ENCODE results near the gene CDR2. TPM values are rescaled to one million over a fixed set of nuclear protein-coding genes. Genes with fewer than 3 reads are reported as not detected.
"Not testable (repeated sequence)": the region's sequence is repeated elsewhere in the genome, so short reads cannot be mapped to it uniquely, and the experiment has no call there.

CDR2 gene
- total and polyA plus RNA-seq, 11 donors, result 3.7 to 12.4 (median 6.0) TPM

GRCh38 chr16:22370038-22370820 lies 4.2 kb downstream of the CDR2 start:
- H3K27me3 ChIP-seq, result no peaks in the 10 kb centered on the region

GRCh38 chr16:22369221-22369811 lies 5.1 kb downstream of the CDR2 start:
- 48 to 60% (median 53%) methylated on average over 3 of the region's 3 CpGs for WGBS, 4 donors

More at GRCh38 chr16:22370038-22370820, 4.2 kb downstream of the CDR2 start:
- no peaks in the 10 kb centered on the region for H3K9me3 ChIP-seq
- H3K27ac ChIP-seq, result peak overlapping the region in 10 of 12 donors; percentile 7 to 91 (median 60)
- H3K36me3 ChIP-seq, result peaks cover 0 to 7% (median 0%) of the 10 kb centered on the region in 9 donors
- 55 to 73% (median 59%) methylated on average over 2 of the region's 2 CpGs for WGBS, 4 donors
- no peak overlapping the region for H3K4me3 ChIP-seq
- intact Hi-C loops (cut with DNase I), result loop anchor here in 6 of 10 donors (5.0 to 10.0 kb wide), 5 partner anchors 48 to 178 kb away; no protein-coding TSS in a partner anchor
- no peak for ATAC-seq
- TF ChIP-seq CTCF (IDR thresholded peaks at IDR 0.05) (no peak), POLR2A (IDR thresholded peaks at IDR 0.05) (no peak)
- H3K4me1 ChIP-seq, result peaks cover 0 to 63% (median 31%) of the 10 kb centered on the region in 12 donors
- DNase-seq, result no peak

DNA sequence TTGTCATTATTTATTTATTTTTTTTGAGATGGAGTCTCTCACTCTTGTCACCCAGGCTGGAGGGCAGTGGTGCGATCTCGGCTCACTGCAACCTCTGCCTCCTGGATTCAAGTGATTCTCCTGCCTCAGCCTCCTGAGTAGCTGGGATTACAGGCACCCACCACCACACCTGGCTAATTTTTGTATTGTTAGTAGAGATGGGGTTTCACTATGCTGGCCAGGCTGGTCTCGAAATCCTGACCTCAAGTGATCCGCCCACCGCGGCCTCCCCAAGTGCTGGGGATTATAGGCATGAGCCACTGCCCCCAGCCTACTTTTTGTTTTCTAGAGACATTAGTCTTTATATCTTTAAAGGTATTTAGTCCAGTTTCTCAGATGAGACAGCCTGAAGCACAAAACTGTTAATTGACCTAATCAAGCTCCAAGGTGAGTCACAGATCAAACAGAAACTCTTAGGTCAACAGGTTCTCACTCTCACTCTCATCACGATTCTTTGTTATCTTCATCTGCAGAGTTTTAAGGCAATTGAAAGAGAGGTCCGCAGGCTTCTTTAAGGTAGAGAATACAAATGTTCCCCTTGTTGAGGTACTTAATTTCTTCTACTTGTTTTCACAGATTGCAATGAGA lies 6.1 kb downstream of the CDR2 start:
- H3K4me3 ChIP-seq; intact Hi-C loops (cut with DNase I); ATAC-seq; H3K27me3 ChIP-seq; DNase-seq; H3K9me3 ChIP-seq: not testable (repeated sequence)
- Histone ChIP-seq H3K36me3 (peaks cover 0 to 26% (median 17%) of the 10 kb centered on the region in 9 donors), H3K27ac (peak overlapping the region in 3 of 12 donors; percentile 61 to 91 (median 72)), H3K4me1 (peaks cover 0 to 58% (median 28%) of the 10 kb centered on the region in 12 donors)
- WGBS, 4 donors, result 95 to 96% (median 96%) methylated on average over 8 of the region's 8 CpGs

More at GRCh38 chr16:22369221-22369811, 5.1 kb downstream of the CDR2 start:
- intact Hi-C loops (cut with DNase I), result no loop called here
- Histone ChIP-seq H3K4me3 (no peak overlapping the region), H3K4me1 (peaks cover 0 to 60% (median 28%) of the 10 kb centered on the region in 12 donors), H3K27me3 (no peaks in the 10 kb centered on the region), H3K36me3 (peaks cover 0 to 16% (median 7%) of the 10 kb centered on the region in 9 donors), H3K9me3 (no peaks in the 10 kb centered on the region), H3K27ac (peak overlapping the region in 10 of 12 donors; percentile 9 to 91 (median 58))
- ATAC-seq (peak in 1 of 4 donors; percentile 66), DNase-seq (peak in 1 of 5 donors; percentile 32)
- TF ChIP-seq POLR2A (IDR thresholded peaks at IDR 0.05) (no peak), CTCF (IDR thresholded peaks at IDR 0.05) (no peak)

DNA sequence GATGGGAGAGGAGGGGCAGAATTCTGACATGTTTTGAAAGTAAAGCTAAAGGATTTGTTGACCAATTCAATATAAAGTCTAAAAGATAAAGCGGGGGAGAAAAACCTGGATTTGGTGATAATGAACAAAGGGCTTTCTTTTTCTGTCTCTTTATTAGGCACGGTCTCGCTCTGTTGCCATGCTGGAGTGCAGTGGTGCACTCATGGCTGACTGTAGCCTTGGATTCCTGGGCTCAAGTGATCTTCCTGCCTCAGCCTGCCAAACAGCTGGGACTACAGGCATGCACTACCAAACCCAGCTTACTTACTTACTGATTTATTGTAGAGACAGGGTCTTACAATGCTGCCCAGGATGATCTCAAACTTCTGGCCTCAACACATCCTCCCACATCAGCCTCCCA lies 7.5 kb downstream of the CDR2 start:
- ATAC-seq (no peak), DNase-seq (no peak)
- Histone ChIP-seq H3K9me3 (no peaks in the 10 kb centered on the region), H3K4me3 (no peak overlapping the region), H3K27me3 (no peaks in the 10 kb centered on the region), H3K27ac (peak overlapping the region in 1 of 12 donors; percentile 9), H3K4me1 (peaks cover 0 to 44% (median 19%) of the 10 kb centered on the region in 12 donors), H3K36me3 (peaks cover 0 to 40% (median 31%) of the 10 kb centered on the region in 9 donors)
- TF ChIP-seq POLR2A (IDR thresholded peaks at IDR 0.05), result no peak
- no peak for TF ChIP-seq CTCF (IDR thresholded peaks at IDR 0.05)
- WGBS, 4 donors, result 95 to 98% (median 97%) methylated on average over 3 of the region's 3 CpGs
- intact Hi-C loops (cut with DNase I), result no loop called here

Data from heart left ventricle (tissue), 16 donors.